Ovary (tissue), 9 donors: ENCODE results near the gene BAIAP2L1. TPM values are rescaled to one million over a fixed set of nuclear protein-coding genes. Genes with fewer than 3 reads are reported as not detected.

ENCODE experiments used
- DNase-seq, 5 donors: peaks; one replicate each; pipeline ENCODE4 v3.0.0-alpha.2; 2019 to 2020
- H3K27ac ChIP-seq, 2 donors: fragments of 200-600 bp; one replicate each; pipeline versions ENCODE4 v1.5.1 to v1.8.0; 2019 to 2022
- H3K27me3 ChIP-seq: fragments of 200-600 bp; one replicate; pipeline ENCODE4 v1.8.0; 2022
- H3K36me3 ChIP-seq: fragments of 200-600 bp; sonication (generic); one replicate; pipeline ENCODE4 v1.5.1; 2019
- H3K4me1 ChIP-seq: one replicate; pipeline ENCODE4 v1.8.1; 2013; ENCODE audit warnings: mild to moderate bottlenecking, moderate library complexity; ENCODE audit not compliant: insufficient read depth
- H3K4me3 ChIP-seq: fragments of 200-600 bp; sonication (generic); one replicate; pipeline ENCODE4 v1.5.1; 2017
- H3K9me3 ChIP-seq, 2 donors: fragments of 200-600 bp in 1 of 2; sonication (generic) in 1 of 2; one replicate each; pipeline versions ENCODE4 v1.5.1 to v1.8.1; 2013 to 2019; ENCODE audit warnings: mild to moderate bottlenecking in 1 of 2, moderate library complexity in 1 of 2
- EP300 ChIP-seq: sonication (generic); formaldehyde crosslinking; IDR thresholded peaks from one replicate; pipeline ENCODE4 v1.6.1; 2017; ENCODE audit warnings: antibody characterized with exemption
- POLR2A ChIP-seq: fragments of 450-650 bp; IDR thresholded peaks from one replicate; pipeline ENCODE4 v1.6.1; 2017; ENCODE audit warnings: antibody characterized with exemption, mild to moderate bottlenecking, moderate library complexity
- WGBS, 3 donors: extraction: QIAGEN DNeasy Blood & Tissue Kit in 1 of 3; methylation state at CpG; one replicate each; pipeline versions ENCODE4 v1.1.5 to v1.1.7; 2013 to 2017; 5-methylcytosine and 5-hydroxymethylcytosine counted together
- intact Hi-C, 4 donors: fragments of 100-400 bp; cut with DNase I; formaldehyde crosslinking; loops; one replicate each; pipeline versions ENCODE4 v1.11.0 to v1.15.1; 2022 to 2023
- polyA plus RNA-seq, 2 donors: library from polyadenylated mRNA; stranded (reverse); fragments of 200-250 nt in 1 of 2; fragments of 350-450 nt in 1 of 2; fragmentation: Illumina TruSeq in 1 of 2; extraction: RNeasy Lipid Tissue Mini Kit (QIAGEN cat#74804) in 1 of 2; gene quantifications; one replicate each; pipeline ENCODE4 v1.2.3, GENCODE V29; 2013 to 2014
- total RNA-seq, 7 donors: library from RNA; depleted of rRNA in 2 of 7; stranded (reverse); fragments of >200 nt in 2 of 7; fragmentation: NEBNext Ultra II Directional in 3 of 7; extraction: Animal tissue kit (Norgen Biotek cat#: 25700) in 3 of 7; gene quantifications; one replicate each; pipeline versions ENCODE4 v1.1.0 to v1.2.4, GENCODE V29; 2016 to 2023
- TF ChIP-seq, protein P1 (sequence below), 3 donors: fragments of 450-650 bp in 2 of 3; fragments of 200-600 bp in 1 of 3; IDR thresholded peaks; one replicate each; pipeline versions ENCODE4 v1.5.1 to v1.8.0; 2016 to 2022; ENCODE audit warnings: antibody characterized with exemption in 3 of 3, mild to moderate bottlenecking in 1 of 3
- donor health status: DM: no; HTN: no; CAD: no; lungs with moderate emphysema.
- donor health status: DM: no; HTN: no; CAD: no.
- donor health status: Bipolar disorder and iron deficiency.
- donor health status: DM: yes; HTN: yes; CAD: no.
- donor health status: DM: no; HTN: no; CAD: no.
- donor health status: DM: yes; HTN: yes; CAD: no.

The BAIAP2L1 gene
- total and polyA plus RNA-seq, 9 donors, result 0.73 to 7.9 (median 1.9) TPM

DNA sequence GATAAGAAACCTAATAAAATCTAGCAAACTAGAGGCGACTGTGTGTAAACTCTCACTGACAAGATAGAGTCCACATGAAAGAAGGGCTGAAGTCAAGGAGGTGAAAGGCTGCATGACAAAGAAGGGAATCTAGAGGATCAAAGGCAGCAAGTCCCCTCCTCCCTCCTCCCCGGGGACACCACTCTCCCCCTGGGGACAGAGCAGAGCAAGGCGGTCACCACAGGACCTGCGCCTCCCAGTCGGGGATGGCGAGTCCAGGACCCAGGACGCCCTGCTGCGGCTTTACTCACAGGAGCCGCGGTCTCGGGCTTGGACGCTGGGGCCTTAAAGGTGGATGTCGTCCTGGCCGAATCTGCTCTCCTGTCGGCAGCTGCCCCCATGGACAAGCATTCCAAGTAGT, 97.0 kb downstream of the BAIAP2L1 start:
- Histone ChIP-seq H3K4me3 (no peak overlapping the region), H3K36me3 (no peaks in the 10 kb centered on the region), H3K27me3 (no peaks in the 10 kb centered on the region), H3K27ac (no peak overlapping the region), H3K9me3 (no peaks in the 10 kb centered on the region), H3K4me1 (no peaks in the 10 kb centered on the region)
- DNase-seq, result no peak
- 66 to 70% (median 68%) methylated on average over 15 of the region's 15 CpGs for WGBS, 3 donors
- intact Hi-C loops, result no loop called here
- no peak for TF ChIP-seq POLR2A
- no peak for TF ChIP-seq EP300
- TF ChIP-seq, protein P1, sequence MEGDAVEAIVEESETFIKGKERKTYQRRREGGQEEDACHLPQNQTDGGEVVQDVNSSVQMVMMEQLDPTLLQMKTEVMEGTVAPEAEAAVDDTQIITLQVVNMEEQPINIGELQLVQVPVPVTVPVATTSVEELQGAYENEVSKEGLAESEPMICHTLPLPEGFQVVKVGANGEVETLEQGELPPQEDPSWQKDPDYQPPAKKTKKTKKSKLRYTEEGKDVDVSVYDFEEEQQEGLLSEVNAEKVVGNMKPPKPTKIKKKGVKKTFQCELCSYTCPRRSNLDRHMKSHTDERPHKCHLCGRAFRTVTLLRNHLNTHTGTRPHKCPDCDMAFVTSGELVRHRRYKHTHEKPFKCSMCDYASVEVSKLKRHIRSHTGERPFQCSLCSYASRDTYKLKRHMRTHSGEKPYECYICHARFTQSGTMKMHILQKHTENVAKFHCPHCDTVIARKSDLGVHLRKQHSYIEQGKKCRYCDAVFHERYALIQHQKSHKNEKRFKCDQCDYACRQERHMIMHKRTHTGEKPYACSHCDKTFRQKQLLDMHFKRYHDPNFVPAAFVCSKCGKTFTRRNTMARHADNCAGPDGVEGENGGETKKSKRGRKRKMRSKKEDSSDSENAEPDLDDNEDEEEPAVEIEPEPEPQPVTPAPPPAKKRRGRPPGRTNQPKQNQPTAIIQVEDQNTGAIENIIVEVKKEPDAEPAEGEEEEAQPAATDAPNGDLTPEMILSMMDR (IDR thresholded peaks at IDR 0.05), result no peak

GRCh38 chr7:98303176-98303865, 97.6 kb downstream of the BAIAP2L1 start:
- no peak for TF ChIP-seq POLR2A
- TF ChIP-seq EP300, result no peak
- TF ChIP-seq, protein P1 (IDR thresholded peaks at IDR 0.05), result no peak
- Histone ChIP-seq H3K9me3 (no peaks in the 10 kb centered on the region), H3K4me3 (no peak overlapping the region), H3K27ac (no peak overlapping the region), H3K4me1 (no peaks in the 10 kb centered on the region), H3K36me3 (no peaks in the 10 kb centered on the region), H3K27me3 (no peaks in the 10 kb centered on the region)
- intact Hi-C loops, result no loop called here
- WGBS, 3 donors, result 81 to 84% (median 82%) methylated on average over 19 of the region's 19 CpGs
- no peak for DNase-seq

DNA sequence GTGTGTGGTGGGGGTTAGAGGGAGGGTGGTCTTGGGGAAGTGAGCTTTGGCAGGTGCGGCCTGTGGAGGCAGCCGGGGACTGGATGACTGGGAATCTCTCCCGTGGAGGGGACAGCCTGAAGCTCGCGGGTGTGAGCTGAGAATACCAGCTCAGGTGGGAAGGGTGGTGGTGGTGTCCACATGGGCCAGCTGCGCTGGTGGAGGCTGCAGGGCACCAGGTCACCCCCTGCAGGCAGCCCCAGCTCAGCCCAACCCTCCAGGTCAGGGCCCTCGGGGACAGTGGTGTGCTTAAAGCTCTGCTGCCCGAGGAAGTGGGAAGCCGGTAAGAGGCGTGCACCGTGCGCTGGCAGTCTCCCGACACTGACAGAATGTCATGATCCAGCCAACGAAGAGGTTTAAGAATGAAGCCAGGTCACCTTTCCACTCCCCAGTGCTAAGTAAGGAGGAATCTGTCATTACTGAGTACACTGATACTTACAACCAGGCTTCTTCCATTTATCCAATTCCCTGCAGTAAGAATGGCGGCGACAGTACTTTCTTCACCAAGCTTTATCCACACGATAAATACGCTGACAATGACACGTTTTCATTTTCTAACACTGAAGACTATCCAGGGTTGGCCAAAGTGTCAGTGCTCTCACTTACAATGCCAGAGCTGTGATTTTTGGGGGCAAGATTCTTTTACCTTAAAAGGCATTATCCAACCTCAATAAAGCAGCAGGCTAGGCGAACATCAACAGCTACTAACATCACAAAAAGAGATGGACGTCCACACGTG, 99.0 kb downstream of the BAIAP2L1 start:
- H3K4me3 ChIP-seq, result no peak overlapping the region
- no peaks in the 10 kb centered on the region for H3K27me3 ChIP-seq
- no peaks in the 10 kb centered on the region for H3K4me1 ChIP-seq
- no peak for DNase-seq
- 85 to 91% (median 86%) methylated on average over 22 of the region's 22 CpGs for WGBS, 3 donors
- H3K27ac ChIP-seq, result no peak overlapping the region
- H3K36me3 ChIP-seq, result no peaks in the 10 kb centered on the region
- H3K9me3 ChIP-seq, result no peaks in the 10 kb centered on the region
- TF ChIP-seq, protein P1 (IDR thresholded peaks at IDR 0.05), result no peak
- TF ChIP-seq EP300 (no peak), POLR2A (no peak)
- intact Hi-C loops, result no loop called here

DNA sequence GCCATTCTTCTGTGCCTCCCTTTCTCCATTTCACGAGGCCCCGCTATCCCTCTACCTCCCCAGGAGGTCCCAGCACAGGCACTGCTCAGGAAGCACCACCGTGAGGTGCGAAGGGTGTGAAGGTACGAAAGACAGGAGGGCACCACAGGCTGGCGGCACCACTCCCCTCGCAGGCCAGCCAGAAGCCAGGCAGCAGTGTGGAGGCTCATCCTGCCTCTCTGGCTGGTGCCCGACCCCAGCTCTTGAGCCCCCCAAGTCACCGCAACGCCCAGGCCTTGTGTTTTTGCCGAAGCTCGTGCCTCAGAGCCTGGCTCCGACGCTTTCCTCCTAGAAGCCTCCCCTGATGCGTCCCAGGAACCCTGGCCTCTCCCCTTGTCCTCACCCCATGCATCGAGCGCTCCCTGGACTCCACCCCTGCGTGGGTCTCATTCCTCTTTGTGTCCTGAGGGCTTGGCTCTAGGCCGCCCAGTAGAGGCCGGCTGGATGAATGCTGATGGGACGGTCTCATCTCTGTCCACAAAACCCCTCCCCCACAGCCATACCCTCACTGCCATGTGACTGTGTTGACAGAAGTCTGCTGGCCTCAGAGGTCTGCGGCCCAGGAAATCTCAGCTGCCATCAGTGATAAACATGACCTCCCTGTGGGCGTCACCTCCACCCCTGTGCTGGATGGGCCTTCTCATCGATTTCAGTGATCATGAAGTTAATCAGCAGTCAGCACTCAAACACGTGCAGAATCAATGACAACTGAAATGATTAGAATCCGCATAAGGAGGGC, 100.1 kb downstream of the BAIAP2L1 start:
- H3K4me1 ChIP-seq, result no peaks in the 10 kb centered on the region
- no peak overlapping the region for H3K4me3 ChIP-seq
- intact Hi-C loops, result no loop called here
- no peak for TF ChIP-seq EP300
- TF ChIP-seq POLR2A, result no peak
- TF ChIP-seq, protein P1 (IDR thresholded peaks at IDR 0.05), result no peak
- no peak for DNase-seq
- H3K27me3 ChIP-seq, result no peaks in the 10 kb centered on the region
- H3K27ac ChIP-seq, result no peak overlapping the region
- 88 to 90% (median 89%) methylated on average over 26 of the region's 26 CpGs for WGBS, 3 donors
- H3K36me3 ChIP-seq, result no peaks in the 10 kb centered on the region
- H3K9me3 ChIP-seq, result no peaks in the 10 kb centered on the region
